Kidney epithelial cell (primary cell): ENCODE data around the gene SLC35F6. TPM values are rescaled to one million over a fixed set of nuclear protein-coding genes. Genes with fewer than 3 reads are reported as not detected.

ENCODE experiments used
- DNase-seq: peaks from one replicate; pipeline ENCODE4 v3.0.0-alpha.2; 2010; ENCODE audit warnings: low read depth
- H3K27me3 ChIP-seq: 2 replicates; pipeline ENCODE4 v1.6.0; 2011; ENCODE audit warnings: low read length; ENCODE audit not compliant: control insufficient read depth, insufficient read depth
- H3K36me3 ChIP-seq: 2 replicates; pipeline ENCODE4 v1.5.1; 2011; ENCODE audit warnings: low read length; ENCODE audit not compliant: control insufficient read depth, insufficient read depth
- H3K4me3 ChIP-seq: 2 replicates; pipeline ENCODE4 v1.5.1; 2011; ENCODE audit warnings: low read depth, mild to moderate bottlenecking, control low read depth, low read length
- CTCF ChIP-seq: IDR thresholded peaks from 2 replicates; pipeline ENCODE4 v1.5.1; 2011; ENCODE audit warnings: mild to moderate bottlenecking, moderate library complexity, low read length, control low read depth, inconsistent platforms; ENCODE audit not compliant: insufficient read depth, poor library complexity, severe bottlenecking
- total RNA-seq: library from RNA; depleted of rRNA; stranded (reverse); fragments of >200 nt; gene quantifications from 2 replicates; pipeline ENCODE4 v1.2.3, GENCODE V29; 2015

Gene SLC35F6
- total RNA-seq = 80.5 and 83.1 TPM in 2 replicates

- no peak for TF ChIP-seq CTCF
- DNase-seq = no peak
- Histone ChIP-seq H3K36me3 (peaks cover 1% of the 10 kb centered on the region), H3K4me3 (peak within 1 kb of the TSS; percentile 99), H3K27me3 (no peaks in the 10 kb centered on the region)
These were observed at the start of gene SLC35F6 for GRCh38 chr2:26764078-26764887. SLC35F6 (plus strand) TSS chr2:26764284; CDS start chr2:26764350, 66 bp downstream.

GRCh38 chr2:26715528-26716270, 48.4 kb upstream of the SLC35F6 start:
- no peak for TF ChIP-seq CTCF
- Histone ChIP-seq H3K4me3 (no peak overlapping the region), H3K36me3 (no peaks in the 10 kb centered on the region), H3K27me3 (no peaks in the 10 kb centered on the region)
- no peak for DNase-seq

GRCh38 chr2:26716340-26716739, 47.7 kb upstream of the SLC35F6 start:
- Histone ChIP-seq H3K4me3 (no peak overlapping the region), H3K27me3 (no peaks in the 10 kb centered on the region), H3K36me3 (no peaks in the 10 kb centered on the region)
- TF ChIP-seq CTCF = no peak
- no peak for DNase-seq

GRCh38 chr2:26716769-26717168, 47.3 kb upstream of the SLC35F6 start:
- Histone ChIP-seq H3K4me3 (no peak overlapping the region), H3K36me3 (no peaks in the 10 kb centered on the region), H3K27me3 (no peaks in the 10 kb centered on the region)
- no peak for DNase-seq
- TF ChIP-seq CTCF = no peak

- H3K4me3 ChIP-seq = no peak overlapping the region
- TF ChIP-seq CTCF = no peak
- H3K27me3 ChIP-seq = no peaks in the 10 kb centered on the region
- no peak for DNase-seq
- H3K36me3 ChIP-seq = no peaks in the 10 kb centered on the region
These were observed 46.7 kb upstream of the SLC35F6 start for GRCh38 chr2:26717362-26717761.
